MCF 10A (cell line): ENCODE measurements around the gene KRTAP10-5. TPM values are rescaled to one million over a fixed set of nuclear protein-coding genes. Genes with fewer than 3 reads are reported as not detected.
"Not testable (repeated sequence)": the region's sequence is repeated elsewhere in the genome, so short reads cannot be mapped to it uniquely, and the experiment has no call there.

Experiments
- BruUV-seq: library from RNA; stranded (reverse); fragments of 400-500 nt; replicated peaks from 2 replicates; lab custom pipeline; 2021; lab: Mats Ljungman, UMichigan
- CTCF ChIA-PET: fragments of 300-600 bp; sonication (Branson Sonifier 250); formaldehyde crosslinking; extraction: SDS; loops from one replicate; lab custom pipeline; 2021; ENCODE audit warnings: antibody characterized with exemption, inconsistent platforms; lab: Yijun Ruan, JAX
- POLR2A ChIA-PET: fragments of 300-600, 350-650 bp; sonication (Branson Sonifier 250); formaldehyde crosslinking; extraction: SDS; loops from one replicate; lab custom pipeline; 2020; ENCODE audit warnings: antibody characterized with exemption, inconsistent platforms; lab: Yijun Ruan, JAX
- DNase-seq: peaks from one replicate; pipeline ENCODE4 v3.0.0-alpha.2; 2018; ENCODE audit not compliant: unreplicated experiment
- H3K27ac Mint-ChIP-seq: one replicate; pipeline ENCODE4 v1.8.0; 2022; ENCODE audit warnings: mild to moderate bottlenecking, low read depth, mixed read lengths; ENCODE audit not compliant: unreplicated experiment
- H3K27me3 Mint-ChIP-seq: one replicate; pipeline ENCODE4 v1.8.0; 2022; ENCODE audit warnings: mixed read lengths; ENCODE audit not compliant: insufficient read depth, unreplicated experiment
- H3K36me3 Mint-ChIP-seq: one replicate; pipeline ENCODE4 v1.8.0; 2022; ENCODE audit warnings: mild to moderate bottlenecking, moderate library complexity, mixed read lengths; ENCODE audit not compliant: insufficient read depth, unreplicated experiment
- H3K4me1 Mint-ChIP-seq: one replicate; pipeline ENCODE4 v1.8.0; 2022; ENCODE audit warnings: mixed read lengths; ENCODE audit not compliant: insufficient read depth, unreplicated experiment
- H3K4me3 Mint-ChIP-seq: one replicate; pipeline ENCODE4 v1.8.0; 2022; ENCODE audit warnings: mild to moderate bottlenecking, moderate library complexity, mixed read lengths; ENCODE audit not compliant: unreplicated experiment
- H3K9me3 Mint-ChIP-seq: one replicate; pipeline ENCODE4 v1.8.0; 2022; ENCODE audit warnings: mixed read lengths; ENCODE audit not compliant: unreplicated experiment
- intact Hi-C: fragments of 100-400 bp; cut with micrococcal nuclease; formaldehyde crosslinking; loops from 2 replicates; pipeline ENCODE4 v1.14.1; 2022
- total RNA-seq: library from RNA; stranded (reverse); gene quantifications from 2 replicates; pipeline ENCODE4 v1.2.3, GENCODE V29; 2022
- TF ChIP-seq, protein P1 (sequence below): fragments of 200-600 bp; IDR thresholded peaks from one replicate; pipeline ENCODE4 v1.8.0; 2022; ENCODE audit warnings: antibody characterized with exemption, mild to moderate bottlenecking; ENCODE audit not compliant: unreplicated experiment

Gene KRTAP10-5
- total RNA-seq, 1 experiment from 2014 or later = not detected

DNA sequence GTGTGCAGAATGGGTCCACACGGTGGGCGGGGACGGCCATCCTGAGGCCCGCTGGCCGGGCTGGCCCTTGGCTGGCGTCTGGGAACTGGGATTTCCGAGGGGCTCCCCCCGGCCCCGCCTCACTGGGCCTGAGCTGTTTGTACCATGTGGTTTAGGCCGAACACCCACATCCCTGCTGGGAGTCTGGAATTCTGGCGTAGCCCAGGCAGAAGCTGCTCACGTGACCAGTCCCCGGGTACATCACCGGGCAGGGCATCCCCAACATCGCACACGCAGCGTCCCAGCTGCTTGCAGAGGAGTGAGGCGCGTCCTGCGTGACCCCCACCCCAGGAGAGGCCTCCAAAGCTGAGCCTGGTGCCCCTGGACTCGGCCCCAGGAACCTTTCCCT is 22.1 kb upstream of the KRTAP10-5 start:
- peaks cover 65% of the 10 kb centered on the region for H3K27me3 Mint-ChIP-seq
- ChIA-PET CTCF (no interaction called here), POLR2A (no interaction called here)
- TF ChIP-seq, protein P1, sequence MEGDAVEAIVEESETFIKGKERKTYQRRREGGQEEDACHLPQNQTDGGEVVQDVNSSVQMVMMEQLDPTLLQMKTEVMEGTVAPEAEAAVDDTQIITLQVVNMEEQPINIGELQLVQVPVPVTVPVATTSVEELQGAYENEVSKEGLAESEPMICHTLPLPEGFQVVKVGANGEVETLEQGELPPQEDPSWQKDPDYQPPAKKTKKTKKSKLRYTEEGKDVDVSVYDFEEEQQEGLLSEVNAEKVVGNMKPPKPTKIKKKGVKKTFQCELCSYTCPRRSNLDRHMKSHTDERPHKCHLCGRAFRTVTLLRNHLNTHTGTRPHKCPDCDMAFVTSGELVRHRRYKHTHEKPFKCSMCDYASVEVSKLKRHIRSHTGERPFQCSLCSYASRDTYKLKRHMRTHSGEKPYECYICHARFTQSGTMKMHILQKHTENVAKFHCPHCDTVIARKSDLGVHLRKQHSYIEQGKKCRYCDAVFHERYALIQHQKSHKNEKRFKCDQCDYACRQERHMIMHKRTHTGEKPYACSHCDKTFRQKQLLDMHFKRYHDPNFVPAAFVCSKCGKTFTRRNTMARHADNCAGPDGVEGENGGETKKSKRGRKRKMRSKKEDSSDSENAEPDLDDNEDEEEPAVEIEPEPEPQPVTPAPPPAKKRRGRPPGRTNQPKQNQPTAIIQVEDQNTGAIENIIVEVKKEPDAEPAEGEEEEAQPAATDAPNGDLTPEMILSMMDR = no peak
- peaks cover 5% of the 10 kb centered on the region for H3K36me3 Mint-ChIP-seq
- peaks cover 14% of the 10 kb centered on the region for H3K9me3 Mint-ChIP-seq
- no TSS peak for BruUV-seq
- peaks cover 6% of the 10 kb centered on the region for H3K4me1 Mint-ChIP-seq
- H3K27ac Mint-ChIP-seq = no peak overlapping the region
- DNase-seq = no peak
- intact Hi-C loops = no loop called here
- no peak overlapping the region for H3K4me3 Mint-ChIP-seq

DNA sequence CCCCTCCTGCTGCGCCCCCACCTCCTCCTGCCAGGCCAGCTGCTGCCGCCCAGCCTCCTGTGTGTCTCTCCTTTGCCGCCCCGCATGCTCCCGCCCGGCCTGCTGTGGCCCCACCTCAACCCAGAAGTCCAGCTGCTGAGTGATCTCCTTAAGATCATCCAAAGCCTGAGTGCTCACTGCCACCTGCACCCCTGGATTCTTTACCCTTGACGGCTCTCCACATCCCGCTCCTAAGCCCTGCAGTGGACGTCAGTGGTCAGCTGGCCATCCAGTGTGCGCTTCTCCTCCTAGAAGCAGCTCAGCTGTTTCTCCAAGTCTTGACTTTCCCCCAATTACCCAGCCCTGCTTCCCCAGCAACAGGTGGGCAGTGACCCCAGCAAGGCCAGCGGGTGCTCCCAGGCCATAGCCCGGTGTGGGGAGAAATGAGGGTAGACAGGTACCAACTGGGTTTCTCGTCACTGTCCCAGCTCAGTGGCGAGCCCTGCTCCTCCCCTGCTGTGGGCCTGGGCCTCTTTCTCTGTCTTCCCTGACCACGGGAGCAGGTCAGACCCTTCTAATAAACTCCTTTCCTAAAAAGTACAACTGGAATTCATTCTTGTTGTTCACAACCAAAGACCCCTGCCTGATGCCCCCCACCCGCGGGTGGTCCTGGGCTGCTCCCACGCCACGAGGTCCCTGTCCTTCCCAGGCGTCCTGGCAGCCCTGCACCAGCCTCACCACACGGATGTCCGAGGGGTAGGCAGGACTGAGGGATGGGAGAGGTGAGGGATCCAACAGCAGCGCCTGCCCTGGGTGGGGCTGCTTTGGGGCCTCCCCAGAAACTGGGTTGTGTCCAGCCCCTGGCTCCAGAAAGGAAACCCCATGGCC is 21.4 kb upstream of the KRTAP10-5 start:
- Mint-ChIP-seq H3K27me3 (peaks cover 60% of the 10 kb centered on the region), H3K9me3 (peaks cover 14% of the 10 kb centered on the region), H3K4me1 (peaks cover 6% of the 10 kb centered on the region), H3K27ac (no peak overlapping the region), H3K36me3 (peaks cover 5% of the 10 kb centered on the region), H3K4me3 (no peak overlapping the region)
- ChIA-PET POLR2A (no interaction called here), CTCF (interaction anchor here (1.1 kb wide), 1 partner anchor 141 kb away, joined by 3 read pairs; no protein-coding TSS in a partner anchor)
- TF ChIP-seq, protein P1 = no peak
- DNase-seq = no peak
- intact Hi-C loops = no loop called here
- no TSS peak for BruUV-seq

DNA sequence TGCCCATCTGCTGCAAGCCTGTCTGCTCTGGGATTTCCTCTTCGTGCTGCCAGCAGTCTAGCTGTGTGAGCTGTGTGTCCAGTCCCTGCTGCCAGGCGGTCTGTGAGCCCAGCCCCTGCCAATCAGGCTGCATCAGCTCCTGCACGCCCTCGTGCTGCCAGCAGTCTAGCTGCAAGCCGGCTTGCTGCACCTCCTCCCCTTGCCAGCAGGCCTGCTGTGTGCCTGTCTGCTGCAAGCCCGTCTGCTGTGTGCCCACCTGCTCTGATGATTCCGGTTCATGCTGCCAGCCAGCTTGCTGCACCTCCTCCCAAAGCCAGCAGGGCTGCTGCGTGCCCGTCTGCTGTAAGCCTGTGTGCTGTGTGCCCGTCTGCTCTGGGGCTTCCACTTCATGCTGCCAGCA is 20.7 kb upstream of the KRTAP10-5 start:
- POLR2A ChIA-PET, DNase-seq, intact Hi-C loops, H3K4me3 Mint-ChIP-seq, BruUV-seq, H3K27ac Mint-ChIP-seq, H3K36me3 Mint-ChIP-seq, H3K4me1 Mint-ChIP-seq: not testable (repeated sequence)
- CTCF ChIA-PET = interaction anchor here (0.7 to 1.1 kb wide), 2 partner anchors 28 to 141 kb away, joined by 3 to 4 read pairs; no protein-coding TSS in a partner anchor
- peaks cover 52% of the 10 kb centered on the region for H3K27me3 Mint-ChIP-seq
- H3K9me3 Mint-ChIP-seq = peaks cover 14% of the 10 kb centered on the region

DNA sequence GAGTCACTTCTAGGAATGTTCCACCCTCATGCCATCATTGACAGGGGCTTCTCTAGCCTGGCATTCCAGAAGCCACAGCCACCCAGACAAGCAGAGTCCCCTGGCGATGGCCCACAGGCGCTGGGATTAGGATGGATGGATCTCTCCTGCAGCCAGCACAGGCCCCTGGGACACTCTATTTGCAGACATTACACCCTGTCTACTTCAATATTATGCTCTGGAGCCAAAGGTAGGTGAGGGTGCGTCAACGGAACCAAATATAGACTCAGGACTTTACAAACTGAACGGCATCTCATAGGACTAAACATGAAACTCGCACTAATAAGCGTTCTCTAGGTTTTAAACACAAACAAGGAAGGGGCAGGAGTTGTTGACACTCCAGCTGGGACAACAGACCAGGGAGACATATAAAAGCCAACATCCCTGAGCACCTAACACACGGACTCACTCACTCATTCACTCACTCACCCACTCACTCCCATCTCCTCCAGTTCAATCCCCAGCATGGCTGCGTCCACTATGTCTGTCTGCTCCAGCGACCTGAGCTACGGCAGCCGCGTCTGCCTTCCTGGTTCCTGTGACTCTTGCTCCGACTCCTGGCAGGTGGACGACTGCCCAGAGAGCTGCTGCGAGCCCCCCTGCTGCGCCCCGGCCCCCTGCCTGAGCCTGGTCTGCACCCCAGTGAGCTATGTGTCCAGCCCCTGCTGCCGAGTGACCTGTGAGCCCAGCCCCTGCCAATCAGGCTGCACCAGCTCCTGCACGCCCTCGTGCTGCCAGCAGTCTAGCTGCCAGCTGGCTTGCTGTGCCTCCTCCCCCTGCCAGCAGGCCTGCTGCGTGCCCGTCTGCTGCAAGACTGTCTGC is 19.9 kb upstream of the KRTAP10-5 start, which contains the start of gene KRTAP10-7:
KRTAP10-7 (plus strand) TSS at position 480 of the 861 bp plus-strand sequence; CDS start at position 505, 25 bp downstream.
- H3K9me3 Mint-ChIP-seq = peaks cover 14% of the 10 kb centered on the region
- peaks cover 45% of the 10 kb centered on the region for H3K27me3 Mint-ChIP-seq
- CTCF ChIA-PET = interaction anchor here (0.7 kb wide), 1 partner anchor 27 kb away, joined by 4 read pairs; no protein-coding TSS in a partner anchor
- H3K27ac Mint-ChIP-seq, DNase-seq, H3K4me3 Mint-ChIP-seq, H3K4me1 Mint-ChIP-seq, BruUV-seq, POLR2A ChIA-PET, intact Hi-C loops, H3K36me3 Mint-ChIP-seq: not testable (repeated sequence)
